ENCODE results near the gene JMJD8. TPM values are rescaled to one million over a fixed set of nuclear protein-coding genes. Genes with fewer than 3 reads are reported as not detected.

Gene JMJD8
- polyA plus RNA-seq, 1 donor (not counting 4 experiments of a cell fraction or from before 2014, with no cell fraction given) = 20.1 TPM

GRCh38 chr16:669666-670065 is 14.5 kb downstream of the JMJD8 start:
- no peaks in the 10 kb centered on the region for H3K9me1 ChIP-seq (ENCODE audit: control insufficient read depth, extremely low read depth, insufficient read depth, low read length)
- dilution Hi-C loops (cut with MboI; ENCODE audit: extremely low pct_ligation_motif_present, low sequenced_read_pairs) = no loop called here
- peaks cover 28% of the 10 kb centered on the region for H3K79me2 ChIP-seq (ENCODE audit: control insufficient read depth, insufficient read depth, low read length)
- H3K9ac ChIP-seq (ENCODE audit: control insufficient read depth, extremely low read depth, insufficient read depth, low read length) = no peak overlapping the region
- H3K27me3 ChIP-seq (ENCODE audit: control insufficient read depth, extremely low read depth, insufficient read depth, low read length) = no peaks in the 10 kb centered on the region
- H3K36me3 ChIP-seq (ENCODE audit: control insufficient read depth in 2 of 2, extremely low read depth in 1 of 2, insufficient read depth in 2 of 2, low read length in 2 of 2) = peaks cover 18 to 33% of the 10 kb centered on the region in 2 experiments
- peak overlapping the region; percentile 83 for H3K4me2 ChIP-seq (ENCODE audit: control insufficient read depth, extremely low read depth, insufficient read depth, low read depth, low read length)
- no peak overlapping the region for H3K27ac ChIP-seq (ENCODE audit: control insufficient read depth, insufficient read depth, low read length)
- no peak overlapping the region for H3K4me3 ChIP-seq (ENCODE audit: control insufficient read depth in 2 of 3, extremely low read depth in 1 of 3, insufficient read depth in 2 of 3, low read depth in 1 of 3, low read length in 3 of 3)
- no peak overlapping the region for H2AFZ ChIP-seq (ENCODE audit: control insufficient read depth, low read length)
- DNase-seq (ENCODE audit: low read depth, low spot score) (no peak), FAIRE-seq (no peak)
- H3K4me1 ChIP-seq (ENCODE audit: control insufficient read depth, extremely low read depth, insufficient read depth, low read length) = peaks cover 10% of the 10 kb centered on the region
- TF ChIP-seq CTCF (optimal IDR thresholded peaks at IDR 0.05 in 1 of 3, IDR thresholded peaks at IDR 0.05 in 1 of 3, conservative IDR thresholded peaks at IDR 0.05 in 1 of 3; ENCODE audit: extremely low read depth in 1 of 3, insufficient read depth in 2 of 3, low read length in 3 of 3) = no peak
- TF ChIP-seq EZH2 (IDR thresholded peaks at IDR 0.05; ENCODE audit: low read length) = no peak
- H3K9me3 ChIP-seq (ENCODE audit: control insufficient read depth, low read depth, low read length) = no peaks in the 10 kb centered on the region
- no peaks in the 10 kb centered on the region for H4K20me1 ChIP-seq (ENCODE audit: control insufficient read depth, extremely low read depth, insufficient read depth, low read length)

GRCh38 chr16:668519-669171 is 15.5 kb downstream of the JMJD8 start:
- Histone ChIP-seq H3K4me3 (ENCODE audit: control insufficient read depth in 2 of 3, extremely low read depth in 1 of 3, insufficient read depth in 2 of 3, low read depth in 1 of 3, low read length in 3 of 3) (peak overlapping the region; percentile 68 to 99 (median 85)), H4K20me1 (ENCODE audit: control insufficient read depth, extremely low read depth, insufficient read depth, low read length) (no peaks in the 10 kb centered on the region), H3K9me3 (ENCODE audit: control insufficient read depth, low read depth, low read length) (no peaks in the 10 kb centered on the region), H2AFZ (ENCODE audit: control insufficient read depth, low read length) (no peak overlapping the region), H3K27ac (ENCODE audit: control insufficient read depth, insufficient read depth, low read length) (peak overlapping the region; percentile 58), H3K4me1 (ENCODE audit: control insufficient read depth, extremely low read depth, insufficient read depth, low read length) (peaks cover 10% of the 10 kb centered on the region), H3K36me3 (ENCODE audit: control insufficient read depth in 2 of 2, extremely low read depth in 1 of 2, insufficient read depth in 2 of 2, low read length in 2 of 2) (peaks cover 18 to 27% of the 10 kb centered on the region in 2 experiments), H3K27me3 (ENCODE audit: control insufficient read depth, extremely low read depth, insufficient read depth, low read length) (no peaks in the 10 kb centered on the region), H3K79me2 (ENCODE audit: control insufficient read depth, insufficient read depth, low read length) (peaks cover 28% of the 10 kb centered on the region), H3K9ac (ENCODE audit: control insufficient read depth, extremely low read depth, insufficient read depth, low read length) (peak overlapping the region; percentile 81), H3K4me2 (ENCODE audit: control insufficient read depth, extremely low read depth, insufficient read depth, low read depth, low read length) (peak overlapping the region; percentile 83), H3K9me1 (ENCODE audit: control insufficient read depth, extremely low read depth, insufficient read depth, low read length) (no peaks in the 10 kb centered on the region)
- no peak for DNase-seq (ENCODE audit: low read depth, low spot score)
- dilution Hi-C loops (cut with MboI; ENCODE audit: extremely low pct_ligation_motif_present, low sequenced_read_pairs) = no loop called here
- TF ChIP-seq CTCF (optimal IDR thresholded peaks at IDR 0.05 in 1 of 3, IDR thresholded peaks at IDR 0.05 in 1 of 3, conservative IDR thresholded peaks at IDR 0.05 in 1 of 3; ENCODE audit: extremely low read depth in 1 of 3, insufficient read depth in 2 of 3, low read length in 3 of 3) (no peak), EZH2 (IDR thresholded peaks at IDR 0.05; ENCODE audit: low read length) (no peak)
- no peak for FAIRE-seq

All from keratinocyte (primary cell).